HEK293 (cell line): ENCODE data around the gene VOPP1.

ENCODE experiments used
- CTCF ChIA-PET: fragments of 350-600 bp; formaldehyde crosslinking; extraction: SDS; loops from one replicate; lab custom pipeline; 2021; ENCODE audit warnings: antibody characterized with exemption; lab: Yijun Ruan, JAX
- POLR2A ChIA-PET: fragments of 300-600 bp; formaldehyde crosslinking; extraction: SDS; loops from one replicate; lab custom pipeline; 2020; ENCODE audit warnings: antibody characterized with exemption, inconsistent platforms; lab: Yijun Ruan, JAX
- H3K27ac ChIP-seq: fragments of 200-500 bp; sonication (Bioruptor generic); 2 replicates; pipeline ENCODE4 v1.5.1; 2014; ENCODE audit warnings: low read depth, low read length, control low read depth, inconsistent platforms; ENCODE audit errors: extremely low read depth
- H3K36me3 ChIP-seq, 2 experiments: fragments of 200-500 bp in 1 of 2; sonication (Bioruptor generic) in 1 of 2; 1 replicate in 1 of 2; 2 replicates in 1 of 2; pipeline ENCODE4 v1.5.1; 2014 to 2017; ENCODE audit warnings: inconsistent platforms in 2 of 2, low read length in 2 of 2; ENCODE audit not compliant: control insufficient read depth in 2 of 2, insufficient read depth in 1 of 2
- H3K4me1 ChIP-seq: fragments of 200-500 bp; sonication (Bioruptor generic); 2 replicates; pipeline ENCODE4 v1.5.1; 2014; ENCODE audit warnings: mild to moderate bottlenecking, low read length, inconsistent platforms; ENCODE audit not compliant: control insufficient read depth, insufficient read depth
- H3K4me3 ChIP-seq: 2 replicates; pipeline ENCODE4 v1.5.1; 2011; ENCODE audit warnings: low read depth, mild to moderate bottlenecking, control low read depth, low read length, moderate library complexity
- H3K9me3 ChIP-seq: fragments of 200-500 bp; sonication (Bioruptor generic); 2 replicates; pipeline ENCODE4 v1.5.1; 2014; ENCODE audit warnings: low read depth, low read length, inconsistent platforms; ENCODE audit not compliant: control insufficient read depth, insufficient read depth
- BCL11A ChIP-seq: fragments of 450-650 bp; formaldehyde crosslinking; IDR thresholded peaks from 2 replicates; pipeline ENCODE4 v1.5.1; 2016; ENCODE audit warnings: low read depth, missing biosample characterization, missing genetic modification characterization
- CTCF ChIP-seq: fragments of 450-650 bp; formaldehyde crosslinking; IDR thresholded peaks from 2 replicates; pipeline ENCODE4 v1.5.1; 2016; ENCODE audit warnings: missing biosample characterization, missing genetic modification characterization
- PBX3 ChIP-seq: sonication (generic); formaldehyde crosslinking; IDR thresholded peaks from 2 replicates; pipeline ENCODE4 v1.8.1; 2022; ENCODE audit warnings: mild to moderate bottlenecking, moderate library complexity, missing genetic modification reagents
- RBAK ChIP-seq: fragments of 450-650 bp; formaldehyde crosslinking; IDR thresholded peaks from 2 replicates; pipeline ENCODE4 v1.5.1; 2016; ENCODE audit warnings: missing biosample characterization, missing genetic modification characterization
- REPIN1 ChIP-seq: fragments of 450-650 bp; formaldehyde crosslinking; IDR thresholded peaks from 2 replicates; pipeline ENCODE4 v1.5.1; 2017; ENCODE audit warnings: missing biosample characterization, missing genetic modification characterization, low read depth
- TCF7L2 ChIP-seq: IDR thresholded peaks from 2 replicates; pipeline ENCODE4 v1.6.1; 2011; ENCODE audit warnings: low read depth, mild to moderate bottlenecking, inconsistent platforms, low read length, moderate library complexity, borderline replicate concordance
- ZBTB17 ChIP-seq: fragments of 450-650 bp; formaldehyde crosslinking; IDR thresholded peaks from 2 replicates; pipeline ENCODE4 v1.5.1; 2016; ENCODE audit warnings: missing biosample characterization, missing genetic modification characterization
- ZBTB21 ChIP-seq: fragments of 450-650 bp; formaldehyde crosslinking; IDR thresholded peaks from 2 replicates; pipeline ENCODE4 v1.5.1; 2017; ENCODE audit warnings: missing biosample characterization, missing genetic modification characterization
- ZBTB7A ChIP-seq: fragments of 450-650 bp; formaldehyde crosslinking; IDR thresholded peaks from 2 replicates; pipeline ENCODE4 v1.5.1; 2016; ENCODE audit warnings: low read depth, missing biosample characterization, missing genetic modification characterization
- ZNF10 ChIP-seq: fragments of 450-650 bp; formaldehyde crosslinking; IDR thresholded peaks from 2 replicates; pipeline ENCODE4 v1.5.1; 2017; ENCODE audit warnings: missing biosample characterization, missing genetic modification characterization
- ZNF114 ChIP-seq: fragments of 450-650 bp; formaldehyde crosslinking; IDR thresholded peaks from 2 replicates; pipeline ENCODE4 v1.5.0; 2017; ENCODE audit warnings: missing biosample characterization, missing genetic modification characterization
- ZNF184 ChIP-seq: fragments of 450-650 bp; IDR thresholded peaks from 2 replicates; pipeline ENCODE4 v1.5.1; 2018; ENCODE audit warnings: missing biosample characterization, mild to moderate bottlenecking, missing genetic modification characterization
- ZNF223 ChIP-seq: fragments of 450-650 bp; formaldehyde crosslinking; IDR thresholded peaks from 2 replicates; pipeline ENCODE4 v1.5.1; 2016; ENCODE audit warnings: missing biosample characterization, missing genetic modification characterization
- ZNF26 ChIP-seq: fragments of 450-650 bp; formaldehyde crosslinking; IDR thresholded peaks from 2 replicates; pipeline ENCODE4 v1.5.1; 2016; ENCODE audit warnings: missing biosample characterization, missing genetic modification characterization
- ZNF280C ChIP-seq: fragments of 450-650 bp; formaldehyde crosslinking; IDR thresholded peaks from 2 replicates; pipeline ENCODE4 v1.5.1; 2016; ENCODE audit warnings: missing biosample characterization, missing genetic modification characterization
- ZNF280D ChIP-seq: fragments of 450-650 bp; formaldehyde crosslinking; IDR thresholded peaks from 2 replicates; pipeline ENCODE4 v1.5.1; 2016; ENCODE audit warnings: missing biosample characterization, missing genetic modification characterization
- ZNF335 ChIP-seq: fragments of 450-650 bp; formaldehyde crosslinking; conservative IDR thresholded peaks from 2 replicates; pipeline ENCODE4 v1.5.1; 2016; ENCODE audit warnings: missing biosample characterization, missing genetic modification characterization
- ZNF391 ChIP-seq: fragments of 450-650 bp; formaldehyde crosslinking; IDR thresholded peaks from 2 replicates; pipeline ENCODE4 v1.5.1; 2016; ENCODE audit warnings: low read depth, missing biosample characterization, missing genetic modification characterization, borderline replicate concordance
- ZNF514 ChIP-seq: fragments of 450-650 bp; formaldehyde crosslinking; IDR thresholded peaks from 2 replicates; pipeline ENCODE4 v1.5.1; 2016; ENCODE audit warnings: missing biosample characterization, missing genetic modification characterization
- ZNF555 ChIP-seq: fragments of 450-650 bp; formaldehyde crosslinking; conservative IDR thresholded peaks from 2 replicates; pipeline ENCODE4 v1.5.1; 2017; ENCODE audit warnings: missing biosample characterization, mild to moderate bottlenecking, missing genetic modification characterization, inconsistent platforms
- ZNF585B ChIP-seq: fragments of 450-650 bp; formaldehyde crosslinking; IDR thresholded peaks from 2 replicates; pipeline ENCODE4 v1.5.1; 2016; ENCODE audit warnings: missing biosample characterization, missing genetic modification characterization
- ZNF626 ChIP-seq: fragments of 450-650 bp; sonication (Bioruptor Pico); formaldehyde crosslinking; IDR thresholded peaks from 2 replicates; pipeline ENCODE4 v1.5.1; 2018; ENCODE audit warnings: missing biosample characterization, missing genetic modification characterization, inconsistent platforms
- ZNF664 ChIP-seq: fragments of 450-650 bp; formaldehyde crosslinking; IDR thresholded peaks from 2 replicates; pipeline ENCODE4 v1.5.1; 2016; ENCODE audit warnings: missing biosample characterization, missing genetic modification characterization

Gene VOPP1

GRCh38 chr7:55575733-55576132, 3.4 kb upstream of the VOPP1 start (continued):
- TF ChIP-seq ZNF664 (no peak), ZNF280D (no peak), REPIN1 (tag by site-specific recombination) (no peak), BCL11A (tag by site-specific recombination) (no peak)

- TF ChIP-seq ZNF10 (tag by site-specific recombination), result no peak
- TF ChIP-seq ZBTB17, result no peak
- no peak for TF ChIP-seq ZNF223 (tag by site-specific recombination)
- TF ChIP-seq ZNF626 (tag by site-specific recombination), result no peak
- no peak for TF ChIP-seq ZNF114
- no peak for TF ChIP-seq ZBTB7A (tag by site-specific recombination)
- TF ChIP-seq ZNF335 (tag by site-specific recombination), result no peak
- no peak for TF ChIP-seq ZNF280C (tag by site-specific recombination)
- no peak for TF ChIP-seq ZNF555 (tag by site-specific recombination)
- no peak for TF ChIP-seq PBX3 (CRISPR knock-in tag)
- no peak for TF ChIP-seq TCF7L2
- TF ChIP-seq RBAK, result no peak
- no peak for TF ChIP-seq ZNF391
- TF ChIP-seq CTCF (tag by site-specific recombination), result no peak
- TF ChIP-seq ZNF26 (tag by site-specific recombination), result no peak
- no peak for TF ChIP-seq ZNF514
- no peak for TF ChIP-seq ZNF585B (tag by site-specific recombination)
- no peak for TF ChIP-seq ZBTB21 (tag by site-specific recombination)
- no peak for TF ChIP-seq ZNF184
- Histone ChIP-seq H3K4me1 (peaks cover 8% of the 10 kb centered on the region; the same call in 1 of the 2 replicates), H3K27ac (no peak overlapping the region), H3K36me3 (no peaks in the 10 kb centered on the region), H3K9me3 (no peaks in the 10 kb centered on the region), H3K4me3 (no peak overlapping the region)
- ChIA-PET POLR2A (no interaction called here), CTCF (no interaction called here)
Measured at GRCh38 chr7:55575098-55575497, 2.8 kb upstream of the VOPP1 start.
